HG03108 (cell line): ENCODE results near the gene B3GAT2.

ENCODE experiments used
- ATAC-seq: cut with Tn5 transposase; IDR thresholded peaks from one replicate; pipeline ENCODE4 v1.9.1; 2021; ENCODE audit warnings: moderate library complexity; ENCODE audit not compliant: unreplicated experiment

B3GAT2 gene

DNA sequence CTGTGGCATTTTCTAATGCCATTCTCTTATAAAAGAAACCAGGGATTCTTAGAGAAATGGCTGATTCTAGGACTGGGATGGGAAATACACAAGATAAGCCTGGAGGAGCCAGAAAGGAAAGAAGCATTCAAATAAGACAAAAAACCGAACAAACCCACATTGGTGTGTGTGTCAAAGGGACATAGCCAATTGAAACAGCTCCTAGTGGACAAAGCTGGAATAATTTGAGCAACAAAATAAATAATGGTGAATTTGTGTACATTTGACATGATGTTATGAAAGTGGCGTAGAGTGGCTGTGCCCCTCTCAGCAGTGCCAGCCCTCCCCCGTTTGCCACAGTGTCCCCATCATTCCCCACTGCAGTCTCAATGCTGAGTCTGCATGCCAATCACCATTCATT is 55.5 kb downstream of the B3GAT2 start:
- no peak for ATAC-seq

DNA sequence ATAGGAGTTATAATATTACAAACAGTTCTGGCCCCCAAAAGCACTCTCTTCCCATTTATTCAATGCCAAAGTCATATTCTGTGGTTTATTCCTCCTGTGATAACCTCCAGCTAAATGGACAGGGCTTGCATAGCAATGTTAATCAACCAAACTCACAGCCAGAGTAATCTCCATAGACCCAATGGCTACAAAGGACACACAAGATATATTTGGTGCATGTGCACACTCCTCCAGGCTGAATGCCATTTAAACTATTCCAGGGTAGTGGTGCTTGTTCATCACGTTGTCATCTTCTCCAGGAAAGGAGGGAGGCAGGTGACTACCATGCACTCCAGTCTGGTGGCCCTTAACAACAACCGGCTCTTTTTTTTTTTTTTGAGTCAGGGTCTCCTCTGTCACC is 56.8 kb downstream of the B3GAT2 start:
- no peak for ATAC-seq

- ATAC-seq, result no peak
Measured at GRCh38 chr6:70894001-70894400, 62.9 kb downstream of the B3GAT2 start.

GRCh38 chr6:70889270-70889669 is 67.6 kb downstream of the B3GAT2 start:
- no peak for ATAC-seq

GRCh38 chr6:70886661-70887060 is 70.2 kb downstream of the B3GAT2 start:
- no peak for ATAC-seq

GRCh38 chr6:70886071-70886470 is 70.8 kb downstream of the B3GAT2 start:
- no peak for ATAC-seq

DNA sequence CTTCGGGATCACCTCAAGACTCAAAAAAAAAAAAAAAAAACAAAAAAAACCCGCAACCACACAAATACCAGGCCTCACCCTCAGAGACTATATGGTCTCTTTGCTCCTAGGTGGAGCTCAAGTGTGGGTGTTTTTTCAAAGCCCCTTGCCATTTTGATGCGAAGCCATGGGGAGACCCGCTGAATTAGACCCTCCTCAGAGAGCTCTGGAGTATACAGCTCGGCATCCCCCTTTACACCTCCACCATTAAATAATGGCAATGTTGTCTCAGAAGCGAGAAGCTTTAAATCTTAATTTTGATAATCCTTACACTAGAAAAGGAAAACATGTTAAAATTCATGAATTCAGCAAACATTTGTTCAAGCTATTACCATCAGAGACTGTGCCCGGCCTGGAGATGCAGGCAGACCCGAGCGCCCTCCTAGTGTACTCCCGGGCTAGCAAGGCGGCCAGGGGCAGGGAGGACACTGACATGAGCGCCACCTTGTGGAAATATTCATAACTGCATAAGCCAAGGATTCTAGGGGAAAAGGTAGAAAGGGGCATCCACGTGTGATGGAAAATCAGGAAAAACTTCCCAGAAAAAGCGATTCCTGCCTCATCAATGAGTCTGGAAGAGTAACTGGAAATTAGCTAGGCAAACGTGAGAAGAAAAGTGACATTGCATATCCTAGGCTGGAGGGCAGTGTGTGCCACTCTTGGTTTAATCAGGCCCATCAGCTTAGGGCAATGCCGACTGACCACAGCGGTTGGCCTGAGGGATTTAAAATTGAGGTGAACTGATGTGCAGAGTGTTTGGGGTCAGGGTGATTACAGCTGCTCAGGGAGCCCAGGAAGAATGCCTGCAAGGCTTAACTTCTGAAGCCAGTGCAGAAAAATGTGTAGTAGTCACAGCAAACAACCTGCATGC is 72.5 kb downstream of the B3GAT2 start:
- no peak for ATAC-seq

DNA sequence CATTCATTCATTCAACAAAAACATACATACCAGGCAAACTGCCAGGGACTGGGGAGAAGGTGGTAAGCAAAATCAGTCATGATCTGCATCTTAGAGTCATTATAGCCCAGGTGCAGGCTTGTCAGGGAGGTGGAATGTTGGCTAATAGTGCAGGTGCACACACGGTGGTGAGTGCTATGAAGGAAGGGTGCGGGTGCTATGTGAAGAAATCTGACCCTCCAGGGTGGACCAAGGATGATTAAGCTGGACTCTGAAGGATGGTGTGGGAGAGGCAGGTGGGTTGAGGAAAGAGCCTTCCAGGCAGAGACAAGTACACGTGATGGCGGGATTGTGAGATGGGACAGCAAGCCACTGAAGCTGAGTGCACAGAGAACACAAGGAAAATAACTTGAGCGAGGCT is 77.4 kb downstream of the B3GAT2 start:
- ATAC-seq, result no peak

- ATAC-seq, result no peak
Measured at GRCh38 chr6:70874181-70874913, 82.5 kb downstream of the B3GAT2 start.

- no peak for ATAC-seq
Measured at GRCh38 chr6:70872469-70872868, 84.4 kb downstream of the B3GAT2 start.

DNA sequence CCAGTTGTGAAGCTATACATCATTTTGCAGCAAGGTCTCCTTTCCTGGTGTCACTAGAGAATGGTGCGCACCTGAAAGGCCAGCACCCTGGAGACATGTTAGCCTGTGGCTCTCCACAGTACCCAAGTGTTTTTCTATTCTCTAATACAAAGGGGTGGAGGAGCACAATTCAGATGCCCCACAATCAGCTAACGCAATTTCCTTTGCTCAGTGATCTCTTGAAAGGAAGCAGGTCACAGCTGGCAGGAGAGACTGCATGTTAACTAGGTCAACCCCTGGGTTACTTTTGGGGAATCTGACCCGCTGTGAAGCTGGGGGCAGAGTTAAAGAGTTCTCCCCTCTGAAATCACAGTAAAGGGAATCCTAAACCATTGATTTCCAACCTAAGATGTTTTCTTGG is 92.5 kb downstream of the B3GAT2 start:
- no peak for ATAC-seq

GRCh38 chr6:70863343-70863742 is 93.5 kb downstream of the B3GAT2 start:
- no peak for ATAC-seq

GRCh38 chr6:70860920-70861319 is 95.9 kb downstream of the B3GAT2 start:
- no peak for ATAC-seq

DNA sequence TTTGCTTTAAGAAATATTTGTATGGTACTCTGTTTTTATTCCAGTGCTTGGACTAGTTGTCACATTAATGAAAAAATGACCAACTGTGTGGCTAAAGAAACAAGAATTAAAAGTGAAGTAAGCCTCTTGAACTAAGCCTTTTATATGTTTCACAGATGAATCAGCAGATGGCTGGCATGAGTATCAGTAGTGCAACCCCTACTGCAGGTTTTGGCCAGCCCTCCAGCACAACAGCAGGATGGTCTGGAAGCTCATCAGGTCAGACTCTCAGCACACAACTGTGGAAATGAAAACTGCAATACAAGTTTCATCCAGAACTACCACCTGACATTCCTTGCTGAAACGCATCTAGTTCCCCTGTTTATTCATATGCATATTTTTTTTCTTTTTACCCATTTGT is 96.8 kb downstream of the B3GAT2 start:
- no peak for ATAC-seq

DNA sequence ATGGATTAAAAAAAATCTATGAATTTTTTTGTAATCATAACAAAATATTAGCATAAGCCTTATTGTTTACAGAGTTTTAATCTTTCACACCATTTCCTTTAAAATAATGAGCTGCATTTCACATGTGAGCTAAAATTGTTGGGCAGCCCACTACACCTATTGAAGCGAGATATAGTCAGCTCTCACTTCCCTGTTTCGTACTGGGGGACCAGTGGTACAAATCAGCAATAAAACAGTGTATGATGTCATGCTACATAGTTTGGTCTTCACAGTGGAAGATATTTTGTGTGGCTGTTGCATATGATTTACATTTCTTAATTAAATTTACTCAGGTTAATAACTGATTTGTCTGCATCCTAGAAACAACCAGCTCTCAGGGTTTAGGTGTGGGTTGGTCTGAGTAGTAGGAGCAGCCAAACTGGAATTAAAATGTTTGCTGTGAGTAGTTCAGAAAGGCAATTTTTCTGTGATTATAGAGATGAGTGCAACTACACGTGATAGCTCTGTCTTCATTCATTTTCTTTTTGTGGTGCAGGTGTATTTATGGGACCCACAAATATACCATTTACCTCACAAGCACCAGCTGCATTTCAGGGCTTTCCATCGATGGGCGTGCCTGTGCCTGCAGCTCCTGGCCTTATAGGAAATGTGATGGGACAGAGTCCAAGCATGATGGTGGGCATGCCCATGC is 99.3 kb downstream of the B3GAT2 start:
- ATAC-seq, result peak; percentile 99

DNA sequence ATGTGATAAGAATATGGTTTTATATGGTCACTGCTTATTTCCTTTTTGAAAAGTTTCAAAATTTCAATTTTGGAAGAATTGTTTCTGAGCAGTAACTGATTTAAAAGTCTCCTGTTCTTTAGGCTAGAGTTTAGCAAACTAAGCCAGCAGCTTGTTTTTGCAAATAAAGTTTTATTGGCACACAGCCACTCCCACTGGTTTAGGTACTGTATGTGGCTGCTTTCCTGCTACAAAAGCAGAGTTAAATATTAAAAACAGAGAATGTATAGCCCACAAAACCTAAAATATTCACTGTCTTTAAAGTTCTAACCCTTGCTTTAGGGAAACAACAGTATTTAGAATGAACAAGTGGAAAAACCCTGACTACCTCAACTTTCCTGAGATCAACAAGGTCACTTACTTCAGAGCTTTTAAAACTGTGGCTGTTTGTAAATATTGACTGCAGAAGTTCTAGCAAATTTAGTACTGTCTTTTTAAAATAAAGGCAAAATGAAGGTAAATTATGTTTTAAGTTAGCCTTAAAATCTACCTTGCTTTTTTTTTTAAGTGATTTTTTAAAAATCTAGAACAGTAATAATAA is 104.1 kb downstream of the B3GAT2 start:
- no peak for ATAC-seq

GRCh38 chr6:70849348-70850069 is 107.4 kb downstream of the B3GAT2 start:
- ATAC-seq, result no peak

- ATAC-seq, result no peak
Measured at GRCh38 chr6:70847106-70848084, 109.5 kb downstream of the B3GAT2 start.

- no peak for ATAC-seq
Measured at GRCh38 chr6:70846207-70846835, 110.5 kb downstream of the B3GAT2 start.
